WI38 (cell line): ENCODE results near the gene PARD3.

ENCODE experiments used
- H3K4me3 ChIP-seq: 2 replicates; pipeline ENCODE4 v1.5.1; 2011; ENCODE audit warnings: low read depth, mild to moderate bottlenecking, control low read depth, low read length
- CTCF ChIP-seq: IDR thresholded peaks from 2 replicates; pipeline ENCODE4 v1.5.1; 2012; ENCODE audit warnings: low read depth, mild to moderate bottlenecking, control low read depth, low read length

PARD3 gene

GRCh38 chr10:34716958-34717357 is 98.1 kb downstream of the PARD3 start:
- TF ChIP-seq CTCF: no peak
- no peak overlapping the region for H3K4me3 ChIP-seq

DNA sequence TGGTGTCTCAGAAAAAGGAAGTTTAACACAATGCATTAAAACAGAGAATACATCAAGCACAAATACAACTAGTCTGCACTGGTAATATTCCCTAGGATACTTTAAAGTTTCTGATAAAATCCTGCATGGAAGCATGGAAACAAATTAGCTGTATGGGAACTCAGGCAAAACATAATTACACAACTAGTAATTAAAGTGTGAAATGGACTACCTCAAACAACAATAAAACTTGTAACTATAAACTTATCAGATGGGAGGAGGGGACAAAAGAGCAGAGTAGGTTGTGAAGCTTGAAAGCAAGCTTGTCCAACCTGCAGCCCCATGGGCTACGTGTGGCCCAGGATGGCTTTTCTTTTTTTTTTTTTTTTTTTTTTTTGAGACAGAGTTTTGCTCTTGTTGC is 98.9 kb downstream of the PARD3 start:
- TF ChIP-seq CTCF: no peak

GRCh38 chr10:34715511-34716187 is 99.4 kb downstream of the PARD3 start:
- no peak overlapping the region for H3K4me3 ChIP-seq
- no peak for TF ChIP-seq CTCF

More for the DNA sequence above, 98.9 kb downstream of the PARD3 start:
- no peak overlapping the region for H3K4me3 ChIP-seq

- no peak for TF ChIP-seq CTCF
- no peak overlapping the region for H3K4me3 ChIP-seq
Measured at GRCh38 chr10:34713875-34714274, 101.2 kb downstream of the PARD3 start.

GRCh38 chr10:34711500-34711899 is 103.6 kb downstream of the PARD3 start:
- H3K4me3 ChIP-seq: no peak overlapping the region
- TF ChIP-seq CTCF: no peak

GRCh38 chr10:34710391-34710751 is 104.7 kb downstream of the PARD3 start:
- TF ChIP-seq CTCF: no peak
- H3K4me3 ChIP-seq: no peak overlapping the region

DNA sequence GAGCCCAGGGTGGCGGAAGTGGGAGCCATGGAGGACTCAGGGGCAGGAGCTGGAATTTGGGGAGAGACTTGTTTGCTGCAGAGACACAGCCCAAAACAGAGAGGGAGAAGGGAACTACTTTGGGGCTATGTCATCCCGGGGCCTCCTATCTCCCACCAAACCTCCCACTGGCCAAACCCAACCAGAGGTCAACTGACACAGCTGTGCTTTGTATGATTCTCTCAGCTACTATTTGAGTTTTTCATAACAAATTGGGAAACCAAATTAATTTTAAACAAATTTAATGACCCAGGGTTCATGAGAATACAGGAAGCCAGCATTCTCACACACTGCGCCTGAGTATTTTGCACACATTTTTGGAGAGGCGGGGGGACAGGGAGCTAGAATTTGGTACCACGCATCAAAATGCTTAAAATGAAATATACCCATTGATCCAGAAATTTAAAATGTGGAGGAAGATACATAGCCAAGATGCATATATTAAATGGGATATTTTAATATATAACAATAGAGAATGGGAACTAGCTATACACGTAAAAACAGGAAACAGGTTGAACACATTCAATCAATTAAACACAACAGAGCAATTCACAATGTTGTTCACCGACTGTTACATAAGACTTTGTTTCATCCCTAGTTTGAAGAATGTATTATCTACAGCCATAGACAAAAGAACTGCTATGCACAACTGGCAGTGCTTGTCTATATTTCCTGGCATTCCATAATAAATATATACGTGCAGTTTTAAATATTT is 105.3 kb downstream of the PARD3 start:
- no peak for TF ChIP-seq CTCF

More for the DNA sequence above, 105.3 kb downstream of the PARD3 start:
- H3K4me3 ChIP-seq: no peak overlapping the region
